GM23338 (cell line): ENCODE data around the gene MLPH.

Experiments used
- TF ChIP-seq, protein P1 (sequence below), 2 experiments: fragments of 200-600 bp in 1 of 2; sonication (generic) in 1 of 2; conservative IDR thresholded peaks; 2 replicates each; pipeline versions ENCODE4 v1.5.1 to v1.6.1; 2016 to 2017; ENCODE audit warnings: antibody characterized with exemption in 2 of 2, low read depth in 2 of 2, mild to moderate bottlenecking in 2 of 2, moderate library complexity in 1 of 2
- TF ChIP-seq, protein P2 (sequence below): fragments of 250-450 bp; sonication (Bioruptor Pico); IDR thresholded peaks from 2 replicates; pipeline ENCODE4 v1.5.0; 2020; ENCODE audit warnings: mild to moderate bottlenecking, moderate library complexity

DNA sequence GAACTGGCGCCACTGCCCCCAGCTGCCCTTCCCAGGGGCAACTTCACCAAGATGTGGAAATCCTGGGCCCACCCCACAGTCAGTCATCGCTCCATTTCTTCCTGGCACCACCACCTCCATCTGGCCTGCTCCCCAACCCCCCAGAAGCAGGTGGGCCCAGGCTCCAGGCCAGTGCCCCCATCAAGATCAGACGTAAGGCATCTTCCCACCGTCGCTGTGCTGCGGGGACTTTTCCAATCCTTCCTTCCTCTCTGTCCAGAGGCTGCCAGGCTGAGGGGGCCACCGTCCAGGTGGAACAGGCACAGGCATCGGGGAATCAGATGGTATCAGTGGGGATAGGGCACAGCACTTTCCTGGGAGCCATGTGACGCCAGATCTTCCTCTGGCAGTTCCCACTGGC lies 87.4 kb downstream of the MLPH start:
- TF ChIP-seq, protein P1, sequence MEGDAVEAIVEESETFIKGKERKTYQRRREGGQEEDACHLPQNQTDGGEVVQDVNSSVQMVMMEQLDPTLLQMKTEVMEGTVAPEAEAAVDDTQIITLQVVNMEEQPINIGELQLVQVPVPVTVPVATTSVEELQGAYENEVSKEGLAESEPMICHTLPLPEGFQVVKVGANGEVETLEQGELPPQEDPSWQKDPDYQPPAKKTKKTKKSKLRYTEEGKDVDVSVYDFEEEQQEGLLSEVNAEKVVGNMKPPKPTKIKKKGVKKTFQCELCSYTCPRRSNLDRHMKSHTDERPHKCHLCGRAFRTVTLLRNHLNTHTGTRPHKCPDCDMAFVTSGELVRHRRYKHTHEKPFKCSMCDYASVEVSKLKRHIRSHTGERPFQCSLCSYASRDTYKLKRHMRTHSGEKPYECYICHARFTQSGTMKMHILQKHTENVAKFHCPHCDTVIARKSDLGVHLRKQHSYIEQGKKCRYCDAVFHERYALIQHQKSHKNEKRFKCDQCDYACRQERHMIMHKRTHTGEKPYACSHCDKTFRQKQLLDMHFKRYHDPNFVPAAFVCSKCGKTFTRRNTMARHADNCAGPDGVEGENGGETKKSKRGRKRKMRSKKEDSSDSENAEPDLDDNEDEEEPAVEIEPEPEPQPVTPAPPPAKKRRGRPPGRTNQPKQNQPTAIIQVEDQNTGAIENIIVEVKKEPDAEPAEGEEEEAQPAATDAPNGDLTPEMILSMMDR (conservative IDR thresholded peaks at IDR 0.05; ENCODE audit: low read depth in 2 of 2): no peak
- TF ChIP-seq, protein P2, sequence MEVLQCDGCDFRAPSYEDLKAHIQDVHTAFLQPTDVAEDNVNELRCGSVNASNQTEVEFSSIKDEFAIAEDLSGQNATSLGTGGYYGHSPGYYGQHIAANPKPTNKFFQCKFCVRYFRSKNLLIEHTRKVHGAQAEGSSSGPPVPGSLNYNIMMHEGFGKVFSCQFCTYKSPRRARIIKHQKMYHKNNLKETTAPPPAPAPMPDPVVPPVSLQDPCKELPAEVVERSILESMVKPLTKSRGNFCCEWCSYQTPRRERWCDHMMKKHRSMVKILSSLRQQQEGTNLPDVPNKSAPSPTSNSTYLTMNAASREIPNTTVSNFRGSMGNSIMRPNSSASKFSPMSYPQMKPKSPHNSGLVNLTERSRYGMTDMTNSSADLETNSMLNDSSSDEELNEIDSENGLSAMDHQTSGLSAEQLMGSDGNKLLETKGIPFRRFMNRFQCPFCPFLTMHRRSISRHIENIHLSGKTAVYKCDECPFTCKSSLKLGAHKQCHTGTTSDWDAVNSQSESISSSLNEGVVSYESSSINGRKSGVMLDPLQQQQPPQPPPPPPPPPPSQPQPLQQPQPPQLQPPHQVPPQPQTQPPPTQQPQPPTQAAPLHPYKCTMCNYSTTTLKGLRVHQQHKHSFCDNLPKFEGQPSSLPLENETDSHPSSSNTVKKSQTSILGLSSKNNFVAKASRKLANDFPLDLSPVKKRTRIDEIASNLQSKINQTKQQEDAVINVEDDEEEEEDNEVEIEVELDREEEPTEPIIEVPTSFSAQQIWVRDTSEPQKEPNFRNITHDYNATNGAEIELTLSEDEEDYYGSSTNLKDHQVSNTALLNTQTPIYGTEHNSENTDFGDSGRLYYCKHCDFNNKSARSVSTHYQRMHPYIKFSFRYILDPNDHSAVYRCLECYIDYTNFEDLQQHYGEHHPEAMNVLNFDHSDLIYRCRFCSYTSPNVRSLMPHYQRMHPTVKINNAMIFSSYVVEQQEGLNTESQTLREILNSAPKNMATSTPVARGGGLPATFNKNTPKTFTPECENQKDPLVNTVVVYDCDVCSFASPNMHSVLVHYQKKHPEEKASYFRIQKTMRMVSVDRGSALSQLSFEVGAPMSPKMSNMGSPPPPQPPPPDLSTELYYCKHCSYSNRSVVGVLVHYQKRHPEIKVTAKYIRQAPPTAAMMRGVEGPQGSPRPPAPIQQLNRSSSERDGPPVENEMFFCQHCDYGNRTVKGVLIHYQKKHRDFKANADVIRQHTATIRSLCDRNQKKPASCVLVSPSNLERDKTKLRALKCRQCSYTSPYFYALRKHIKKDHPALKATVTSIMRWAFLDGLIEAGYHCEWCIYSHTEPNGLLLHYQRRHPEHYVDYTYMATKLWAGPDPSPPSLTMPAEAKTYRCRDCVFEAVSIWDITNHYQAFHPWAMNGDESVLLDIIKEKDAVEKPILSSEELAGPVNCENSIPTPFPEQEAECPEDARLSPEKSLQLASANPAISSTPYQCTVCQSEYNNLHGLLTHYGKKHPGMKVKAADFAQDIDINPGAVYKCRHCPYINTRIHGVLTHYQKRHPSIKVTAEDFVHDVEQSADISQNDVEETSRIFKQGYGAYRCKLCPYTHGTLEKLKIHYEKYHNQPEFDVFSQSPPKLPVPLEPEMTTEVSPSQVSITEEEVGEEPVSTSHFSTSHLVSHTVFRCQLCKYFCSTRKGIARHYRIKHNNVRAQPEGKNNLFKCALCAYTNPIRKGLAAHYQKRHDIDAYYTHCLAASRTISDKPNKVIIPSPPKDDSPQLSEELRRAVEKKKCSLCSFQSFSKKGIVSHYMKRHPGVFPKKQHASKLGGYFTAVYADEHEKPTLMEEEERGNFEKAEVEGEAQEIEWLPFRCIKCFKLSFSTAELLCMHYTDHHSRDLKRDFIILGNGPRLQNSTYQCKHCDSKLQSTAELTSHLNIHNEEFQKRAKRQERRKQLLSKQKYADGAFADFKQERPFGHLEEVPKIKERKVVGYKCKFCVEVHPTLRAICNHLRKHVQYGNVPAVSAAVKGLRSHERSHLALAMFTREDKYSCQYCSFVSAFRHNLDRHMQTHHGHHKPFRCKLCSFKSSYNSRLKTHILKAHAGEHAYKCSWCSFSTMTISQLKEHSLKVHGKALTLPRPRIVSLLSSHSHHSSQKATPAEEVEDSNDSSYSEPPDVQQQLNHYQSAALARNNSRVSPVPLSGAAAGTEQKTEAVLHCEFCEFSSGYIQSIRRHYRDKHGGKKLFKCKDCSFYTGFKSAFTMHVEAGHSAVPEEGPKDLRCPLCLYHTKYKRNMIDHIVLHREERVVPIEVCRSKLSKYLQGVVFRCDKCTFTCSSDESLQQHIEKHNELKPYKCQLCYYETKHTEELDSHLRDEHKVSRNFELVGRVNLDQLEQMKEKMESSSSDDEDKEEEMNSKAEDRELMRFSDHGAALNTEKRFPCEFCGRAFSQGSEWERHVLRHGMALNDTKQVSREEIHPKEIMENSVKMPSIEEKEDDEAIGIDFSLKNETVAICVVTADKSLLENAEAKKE (CRISPR knock-in tag): no peak
